PC-3 (cell line): ENCODE measurements around the gene PLXNB2. TPM values are rescaled to one million over a fixed set of nuclear protein-coding genes. Genes with fewer than 3 reads are reported as not detected.

ENCODE experiments used
- ATAC-seq: fragments of 200-7000 bp; cut with Tn5 transposase; 2 replicates; pipeline ENCODE4 v1.9.1; 2020; ENCODE audit warnings: mild to moderate bottlenecking, moderate library complexity
- BruUV-seq: library from RNA; stranded (reverse); fragments of 400-500 nt; replicated peaks from 2 replicates; lab custom pipeline; 2021; lab: Mats Ljungman, UMichigan
- CTCF ChIA-PET: fragments of 300-600 bp; sonication (Branson Sonifier 250); formaldehyde crosslinking; loops from one replicate; lab custom pipeline; 2022; ENCODE audit warnings: antibody characterized with exemption; lab: Charles Lee
- POLR2A ChIA-PET: fragments of 300-600 bp; sonication (Branson Sonifier 250); formaldehyde crosslinking; loops from one replicate; lab custom pipeline; 2022; ENCODE audit warnings: antibody characterized with exemption; ENCODE audit not compliant: unreplicated experiment; lab: Charles Lee
- DNase-seq: peaks from one replicate; pipeline ENCODE4 v3.0.0-alpha.2; 2015
- H2AFZ ChIP-seq: fragments of 300-600 bp; sonication (generic); 2 replicates; pipeline ENCODE4 v1.6.0; 2016; ENCODE audit warnings: antibody characterized with exemption, low read length
- H3F3A ChIP-seq: fragments of 300-600 bp; sonication (generic); one replicate; pipeline ENCODE4 v1.6.0; 2017; ENCODE audit warnings: antibody characterized with exemption, low read length, control low read depth, mild to moderate bottlenecking; ENCODE audit not compliant: unreplicated experiment
- H3K27ac ChIP-seq: fragments of 300-600 bp; sonication (generic); 2 replicates; pipeline ENCODE4 v1.5.1; 2016; ENCODE audit warnings: mild to moderate bottlenecking, low read length
- H3K27me3 ChIP-seq: fragments of 300-600 bp; sonication (generic); 2 replicates; pipeline ENCODE4 v1.6.1; 2016; ENCODE audit warnings: low read length, mixed read lengths
- H3K36me3 ChIP-seq: fragments of 300-600 bp; sonication (generic); 2 replicates; pipeline ENCODE4 v1.6.1; 2016; ENCODE audit warnings: low read depth, mixed run types, low read length, mixed read lengths
- H3K4me1 ChIP-seq: fragments of 300-600 bp; sonication (generic); 2 replicates; pipeline ENCODE4 v1.5.1; 2016; ENCODE audit warnings: low read length; ENCODE audit not compliant: insufficient read depth
- H3K4me2 ChIP-seq: fragments of 300-600 bp; sonication (generic); 2 replicates; pipeline ENCODE4 v1.6.0; 2016; ENCODE audit warnings: low read length
- H3K4me3 ChIP-seq: fragments of 300-600 bp; sonication (generic); 2 replicates; pipeline ENCODE4 v1.5.1; 2016; ENCODE audit warnings: mild to moderate bottlenecking, low read length, mixed read lengths
- H3K79me2 ChIP-seq: fragments of 300-600 bp; sonication (generic); 2 replicates; pipeline ENCODE4 v1.6.1; 2017; ENCODE audit warnings: low read length, mixed read lengths
- H3K9ac ChIP-seq: fragments of 300-600 bp; sonication (generic); 2 replicates; pipeline ENCODE4 v1.6.0; 2016; ENCODE audit warnings: mild to moderate bottlenecking, low read length
- H3K9me2 ChIP-seq: fragments of 300-600 bp; sonication (generic); replicated peaks from 2 replicates; pipeline ENCODE4 v1.6.1; 2016; ENCODE audit warnings: mixed run types, low read length, mixed read lengths
- H3K9me3 ChIP-seq: fragments of 300-600 bp; sonication (generic); 2 replicates; pipeline ENCODE4 v1.6.1; 2016; ENCODE audit warnings: low read length, mixed read lengths
- H4K20me1 ChIP-seq: fragments of 300-600 bp; sonication (generic); 2 replicates; pipeline ENCODE4 v1.6.1; 2016; ENCODE audit warnings: low read length, mixed read lengths
- EZH2 ChIP-seq: fragments of 300-600 bp; sonication (generic); IDR thresholded peaks from one replicate; pipeline ENCODE4 v1.6.1; 2017; ENCODE audit warnings: antibody characterized with exemption, mild to moderate bottlenecking, low read length; ENCODE audit not compliant: unreplicated experiment
- EZH2phosphoT487 ChIP-seq: fragments of 300-600 bp; sonication (generic); IDR thresholded peaks from 2 replicates; pipeline ENCODE4 v1.6.1; 2018; ENCODE audit warnings: mild to moderate bottlenecking, antibody characterized with exemption, low read length, borderline replicate concordance
- intact Hi-C: fragments of 100-400 bp; cut with micrococcal nuclease; formaldehyde crosslinking; loops from 2 replicates; pipeline ENCODE4 v1.9.0; 2023
- total RNA-seq: library from RNA; depleted of rRNA; stranded (reverse); fragments of >200 nt; gene quantifications from 2 replicates; pipeline ENCODE4 v1.2.3, GENCODE V29; 2014
- TF ChIP-seq, protein P1 (sequence below): fragments of 300-600 bp; sonication (generic); conservative IDR thresholded peaks from 2 replicates; pipeline ENCODE4 v1.5.1; 2017; ENCODE audit warnings: antibody characterized with exemption, low read depth, mild to moderate bottlenecking, low read length

The PLXNB2 gene
- total RNA-seq, 1 experiment from 2014 or later, result 68.2 TPM

GRCh38 chr22:50253941-50254340 is 53.5 kb downstream of the PLXNB2 start:
- Histone ChIP-seq H3K27me3 (no peaks in the 10 kb centered on the region), H3K9me3 (no peaks in the 10 kb centered on the region), H3F3A (no peaks in the 10 kb centered on the region), H3K4me1 (peaks cover 7% of the 10 kb centered on the region; the same call in 1 of the 2 replicates), H3K4me3 (no peak overlapping the region), H3K4me2 (no peak overlapping the region), H3K36me3 (no peaks in the 10 kb centered on the region), H4K20me1 (no peaks in the 10 kb centered on the region), H3K9me2 (no peaks in the 10 kb centered on the region), H3K9ac (no peak overlapping the region), H2AFZ (no peak overlapping the region), H3K27ac (no peak overlapping the region), H3K79me2 (peaks cover 5% of the 10 kb centered on the region; the same call in 1 of the 2 replicates)
- intact Hi-C loops, result loop anchor here (5.0 kb wide), 1 partner anchor 88 kb away; the partner anchor contains the start of gene PPP6R2
- TF ChIP-seq EZH2, result no peak
- TF ChIP-seq EZH2phosphoT487, result no peak
- TF ChIP-seq, protein P1, sequence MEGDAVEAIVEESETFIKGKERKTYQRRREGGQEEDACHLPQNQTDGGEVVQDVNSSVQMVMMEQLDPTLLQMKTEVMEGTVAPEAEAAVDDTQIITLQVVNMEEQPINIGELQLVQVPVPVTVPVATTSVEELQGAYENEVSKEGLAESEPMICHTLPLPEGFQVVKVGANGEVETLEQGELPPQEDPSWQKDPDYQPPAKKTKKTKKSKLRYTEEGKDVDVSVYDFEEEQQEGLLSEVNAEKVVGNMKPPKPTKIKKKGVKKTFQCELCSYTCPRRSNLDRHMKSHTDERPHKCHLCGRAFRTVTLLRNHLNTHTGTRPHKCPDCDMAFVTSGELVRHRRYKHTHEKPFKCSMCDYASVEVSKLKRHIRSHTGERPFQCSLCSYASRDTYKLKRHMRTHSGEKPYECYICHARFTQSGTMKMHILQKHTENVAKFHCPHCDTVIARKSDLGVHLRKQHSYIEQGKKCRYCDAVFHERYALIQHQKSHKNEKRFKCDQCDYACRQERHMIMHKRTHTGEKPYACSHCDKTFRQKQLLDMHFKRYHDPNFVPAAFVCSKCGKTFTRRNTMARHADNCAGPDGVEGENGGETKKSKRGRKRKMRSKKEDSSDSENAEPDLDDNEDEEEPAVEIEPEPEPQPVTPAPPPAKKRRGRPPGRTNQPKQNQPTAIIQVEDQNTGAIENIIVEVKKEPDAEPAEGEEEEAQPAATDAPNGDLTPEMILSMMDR, result no peak
- CTCF ChIA-PET, result no interaction called here
- BruUV-seq, result no TSS peak
- ATAC-seq (no peak), DNase-seq (no peak)
- POLR2A ChIA-PET, result no interaction called here

DNA sequence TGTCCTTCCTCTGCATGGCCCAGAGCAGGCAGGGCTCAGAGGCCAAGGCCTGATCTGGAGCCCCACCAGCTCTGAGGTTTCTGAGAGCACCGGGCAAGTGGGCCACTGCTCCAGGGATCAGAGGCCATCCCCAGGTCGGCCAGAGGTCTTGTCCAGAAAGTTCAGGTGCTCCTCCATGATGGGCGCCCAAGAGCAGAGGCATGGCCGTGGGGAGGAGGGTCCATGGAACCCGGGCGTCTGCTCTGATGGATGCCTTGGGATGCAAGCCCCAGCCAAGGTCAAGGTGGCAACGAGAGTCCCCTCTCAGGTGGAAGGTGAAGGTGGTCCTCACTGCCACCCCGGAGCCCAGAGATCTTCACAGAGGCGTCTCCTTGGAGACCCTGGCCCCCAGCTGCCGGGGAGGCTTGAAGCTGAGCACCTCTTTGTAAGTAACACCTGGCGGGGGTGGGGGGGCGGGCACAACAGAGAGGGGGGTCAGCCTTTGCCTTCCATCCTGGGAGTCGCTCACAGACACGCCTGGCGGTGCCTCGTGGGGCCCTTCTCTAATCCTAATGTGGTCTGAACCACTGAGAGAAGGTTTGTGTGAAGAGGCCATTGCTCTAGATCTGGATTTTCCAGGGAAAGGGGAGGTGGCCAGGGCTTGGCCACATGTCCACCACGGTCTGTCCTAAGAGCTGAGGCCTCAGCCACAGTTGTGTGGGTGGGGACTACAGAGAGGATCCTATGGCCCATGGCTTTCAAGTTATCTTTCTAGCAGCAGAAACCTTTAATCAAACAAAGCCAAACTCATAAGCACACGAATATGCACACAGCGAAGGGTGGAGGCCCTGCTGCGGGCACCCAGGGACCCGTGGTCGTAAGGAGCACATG is 54.2 kb downstream of the PLXNB2 start:
- Histone ChIP-seq H3K79me2 (peaks cover 5% of the 10 kb centered on the region; the same call in 1 of the 2 replicates), H2AFZ (no peak overlapping the region), H3K4me1 (peaks cover 7% of the 10 kb centered on the region; the same call in 1 of the 2 replicates)

More for the DNA sequence above, 54.2 kb downstream of the PLXNB2 start:
- Histone ChIP-seq H4K20me1 (no peaks in the 10 kb centered on the region), H3K4me3 (no peak overlapping the region), H3F3A (no peaks in the 10 kb centered on the region), H3K36me3 (no peaks in the 10 kb centered on the region), H3K9me2 (no peaks in the 10 kb centered on the region), H3K4me2 (no peak overlapping the region), H3K27me3 (no peaks in the 10 kb centered on the region), H3K27ac (no peak overlapping the region), H3K9me3 (no peaks in the 10 kb centered on the region), H3K9ac (no peak overlapping the region)
- TF ChIP-seq EZH2phosphoT487 (no peak), EZH2 (no peak)
- TF ChIP-seq, protein P1, result no peak
- CTCF ChIA-PET, result interaction anchor here (0.6 to 0.8 kb wide), 2 partner anchors 18 to 89 kb away, joined by 4 to 16 read pairs; no protein-coding TSS in a partner anchor
- POLR2A ChIA-PET, result interaction anchor here (0.5 kb wide), 1 partner anchor 225 kb away, joined by 3 read pairs; no protein-coding TSS in a partner anchor
- intact Hi-C loops, result loop anchor here (5.0 kb wide), 1 partner anchor 89 kb away; the partner anchor contains the start of gene PPP6R2
- BruUV-seq, result no TSS peak
- ATAC-seq (no peak), DNase-seq (no peak)
